Measurements from ENCODE around the gene PDE3A.
"Not testable (repeated sequence)": the region's sequence is repeated elsewhere in the genome, so short reads cannot be mapped to it uniquely, and the experiment has no call there.

PDE3A gene

GRCh38 chr12:20372326-20373096 lies 4.2 kb downstream of the PDE3A start:
- no peak for DNase-seq (ENCODE audit: low read depth, low spot score)

DNA sequence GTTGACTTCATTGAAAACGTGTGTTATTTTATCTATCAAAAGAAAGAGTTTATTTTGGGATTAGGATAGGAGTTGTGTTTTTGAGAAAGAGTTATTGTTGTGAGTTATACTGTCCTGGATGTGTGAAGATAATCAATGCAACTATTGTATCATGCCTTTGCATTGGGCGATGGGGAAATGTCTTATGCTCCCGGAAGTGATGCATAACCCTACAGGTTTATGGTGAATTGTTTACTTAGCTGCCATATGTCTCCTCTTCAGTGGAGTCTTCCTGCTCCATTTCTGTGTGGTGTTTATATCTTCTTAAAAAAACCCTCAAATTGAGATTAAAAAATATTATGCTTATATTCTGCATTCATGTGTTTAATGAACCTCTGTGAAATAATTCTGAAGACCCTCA lies 6.5 kb downstream of the PDE3A start:
- no peak for DNase-seq (ENCODE audit: low read depth, low spot score)

GRCh38 chr12:20375560-20375959 lies 7.2 kb downstream of the PDE3A start:
- DNase-seq (ENCODE audit: low read depth, low spot score), result no peak

- DNase-seq (ENCODE audit: low read depth, low spot score), result no peak
Observed at GRCh38 chr12:20376984-20377383, 8.6 kb downstream of the PDE3A start.

GRCh38 chr12:20377750-20378149 lies 9.4 kb downstream of the PDE3A start:
- DNase-seq (ENCODE audit: low read depth, low spot score), result no peak

DNA sequence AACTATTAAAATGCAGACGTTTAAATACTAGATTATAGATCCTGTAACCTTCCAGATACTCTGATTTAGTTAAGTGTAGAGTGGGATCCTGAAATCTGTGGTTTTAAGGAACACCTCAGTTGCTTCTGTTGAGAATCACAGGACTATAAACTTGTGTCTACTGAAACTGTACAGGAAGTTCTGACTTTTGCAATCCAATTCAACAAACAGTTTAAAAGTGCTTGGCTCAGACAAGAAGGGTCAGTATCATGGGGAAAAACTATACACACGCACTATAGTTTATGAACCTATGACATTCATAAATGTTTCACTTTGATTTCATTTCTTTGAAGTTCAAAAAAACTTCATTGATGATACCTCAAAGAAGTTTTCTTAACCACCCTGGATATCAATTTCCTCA lies 13.8 kb downstream of the PDE3A start:
- no peak for DNase-seq (ENCODE audit: low read depth, low spot score)

GRCh38 chr12:20383612-20384011 lies 15.3 kb downstream of the PDE3A start:
- DNase-seq (ENCODE audit: low read depth, low spot score), result no peak

DNA sequence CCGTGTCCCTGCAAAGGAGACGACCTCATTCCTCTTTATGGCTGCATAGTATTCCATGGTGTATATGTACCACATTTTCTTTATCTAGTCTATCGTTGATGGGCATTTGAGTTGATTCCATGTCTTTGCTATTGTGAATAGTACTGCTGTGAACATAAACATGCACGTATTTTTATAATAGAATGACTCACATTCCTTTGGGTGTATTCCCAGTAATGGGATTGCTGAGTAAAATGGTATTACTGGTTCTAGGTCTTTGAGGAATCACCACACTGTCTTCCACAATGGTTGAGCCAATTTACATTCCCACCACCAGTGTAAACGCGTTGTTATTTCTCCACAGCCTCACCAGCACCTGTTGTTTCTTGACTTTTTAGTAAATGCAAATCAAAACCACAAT lies 16.5 kb downstream of the PDE3A start:
- DNase-seq (ENCODE audit: low read depth, low spot score), result not testable (repeated sequence)

GRCh38 chr12:20390846-20391245 lies 22.5 kb downstream of the PDE3A start:
- no peak for DNase-seq (ENCODE audit: low read depth, low spot score)

DNA sequence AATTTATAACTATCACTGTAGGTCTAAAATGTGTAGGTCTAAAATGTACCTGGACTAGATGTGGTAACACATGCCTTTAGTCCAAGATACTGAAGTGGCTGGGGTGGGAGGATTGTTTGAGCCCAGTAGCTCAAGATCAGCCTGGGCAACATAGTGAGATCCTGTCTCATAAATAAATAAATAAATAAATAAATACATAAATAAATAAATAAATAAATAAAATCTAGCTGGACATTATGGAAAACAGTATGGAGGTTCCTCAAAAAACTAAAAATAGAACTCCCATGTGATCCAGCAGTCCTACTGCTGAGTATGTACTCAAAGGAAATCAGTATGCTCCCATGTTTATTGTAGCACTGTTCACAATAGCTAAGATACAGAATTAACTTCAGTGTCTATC lies 24.0 kb downstream of the PDE3A start:
- DNase-seq (ENCODE audit: low read depth, low spot score), result no peak

GRCh38 chr12:20393707-20394106 lies 25.4 kb downstream of the PDE3A start:
- DNase-seq (ENCODE audit: low read depth, low spot score), result no peak

DNA sequence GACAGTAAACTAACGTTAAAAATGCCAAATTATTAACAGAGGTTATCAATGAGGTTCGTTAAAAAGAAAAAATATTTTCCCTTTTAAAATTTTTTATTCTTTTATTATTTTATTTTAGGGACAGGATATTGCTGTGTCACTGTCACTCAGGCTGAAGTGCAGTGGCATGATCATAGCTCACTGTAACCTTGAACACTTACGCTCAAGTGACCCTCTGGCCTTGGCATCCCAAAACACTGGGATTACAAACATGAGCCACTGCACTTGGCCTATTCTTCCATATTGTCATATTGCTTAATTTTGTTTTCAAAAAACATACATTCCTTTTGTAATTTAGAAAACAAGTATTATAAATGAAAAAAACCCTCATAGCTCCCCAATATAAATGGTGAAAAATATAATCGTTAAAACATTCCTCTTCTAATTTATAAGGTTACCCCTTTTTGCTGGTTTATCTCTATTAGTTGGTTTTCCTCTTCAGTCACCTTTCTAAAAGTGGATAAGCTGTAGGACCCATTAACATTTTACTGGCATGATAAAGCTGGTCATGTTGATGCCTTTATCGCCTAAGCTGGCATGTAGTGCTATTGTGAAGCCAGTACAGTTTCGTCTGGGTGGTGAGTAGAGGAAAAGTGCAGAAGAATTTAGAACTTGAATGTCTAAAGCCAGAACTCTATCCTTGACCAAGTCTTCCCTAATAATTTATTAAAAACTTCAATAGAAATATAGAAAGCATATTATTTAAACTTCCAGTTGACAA lies 27.6 kb downstream of the PDE3A start:
- no peak for DNase-seq (ENCODE audit: low read depth, low spot score)

- DNase-seq (ENCODE audit: low read depth, low spot score), result no peak
Observed at GRCh38 chr12:20398686-20399085, 30.3 kb downstream of the PDE3A start.

- no peak for DNase-seq (ENCODE audit: low read depth, low spot score)
Observed at GRCh38 chr12:20400003-20400402, 31.7 kb downstream of the PDE3A start.

- no peak for DNase-seq (ENCODE audit: low read depth, low spot score)
Observed at GRCh38 chr12:20403230-20403629, 34.9 kb downstream of the PDE3A start.

GRCh38 chr12:20404576-20405346 lies 36.4 kb downstream of the PDE3A start:
- no peak for DNase-seq (ENCODE audit: low read depth, low spot score)

- DNase-seq (ENCODE audit: low read depth, low spot score), result no peak
Observed at GRCh38 chr12:20409607-20410377, 41.5 kb downstream of the PDE3A start.

DNA sequence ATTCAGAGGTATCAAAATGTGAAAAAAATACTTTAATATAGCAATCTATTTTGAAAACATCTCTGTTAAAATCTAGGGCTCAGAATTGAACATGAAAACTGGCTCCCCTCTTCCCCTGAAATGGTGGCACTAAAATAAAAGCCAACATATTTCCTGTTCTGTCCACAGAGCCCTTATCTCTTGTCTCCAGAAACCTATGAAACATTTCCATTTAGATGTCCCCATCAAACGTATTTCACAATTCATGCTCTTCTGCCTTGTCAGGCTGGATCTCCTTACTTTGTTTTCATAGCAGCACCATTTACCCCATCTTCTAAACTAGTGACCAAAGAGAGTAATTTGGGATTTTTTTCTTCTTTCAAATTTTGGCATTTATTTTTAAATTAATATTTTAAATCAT lies 42.4 kb downstream of the PDE3A start:
- no peak for DNase-seq (ENCODE audit: low read depth, low spot score)

DNA sequence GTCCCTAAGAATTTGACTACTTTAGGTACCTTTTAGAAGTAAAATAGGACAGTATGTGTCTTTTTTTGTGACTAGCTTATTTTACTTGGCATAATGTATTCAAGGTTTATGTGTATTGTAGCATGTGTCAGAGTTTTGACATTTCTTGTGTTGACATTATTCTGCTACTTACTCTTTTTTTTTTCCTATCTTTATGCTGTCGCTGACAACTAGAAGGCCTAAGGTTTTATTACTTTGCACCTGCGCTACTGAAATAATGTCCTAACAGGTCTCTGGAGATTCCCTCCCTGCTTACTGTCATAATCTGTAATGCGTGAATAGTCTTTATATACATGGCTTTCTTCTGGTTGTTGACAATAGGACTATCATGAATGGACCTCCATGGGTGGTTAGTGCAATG lies 43.0 kb downstream of the PDE3A start:
- DNase-seq (ENCODE audit: low read depth, low spot score), result no peak

- DNase-seq (ENCODE audit: low read depth, low spot score), result no peak
Observed at GRCh38 chr12:20415028-20415427, 46.7 kb downstream of the PDE3A start.

GRCh38 chr12:20415641-20416040 lies 47.3 kb downstream of the PDE3A start:
- no peak for DNase-seq (ENCODE audit: low read depth, low spot score)

- DNase-seq (ENCODE audit: low read depth, low spot score), result no peak
Observed at GRCh38 chr12:20420557-20420956, 52.2 kb downstream of the PDE3A start.
